ENCODE measurements around the gene HOXB2. TPM values are rescaled to one million over a fixed set of nuclear protein-coding genes. Genes with fewer than 3 reads are reported as not detected.

Gene HOXB2
- total RNA-seq = 1 to 10 TPM in 3 of 6 donors, under 1 TPM in 3; 0.39 to 5.1 (median 1.3) TPM
- polyA plus RNA-seq = 1 to 10 TPM; 2.2 to 4.6 TPM

GRCh38 chr17:48545022-48545375, at the start of gene HOXB2:
HOXB2 (minus strand) TSS chr17:48545109; CDS start chr17:48544911, 198 bp downstream.
- FAIRE-seq = no peak
- no peak for ATAC-seq
- WGBS, 2 donors = 48 to 55% methylated on average over 12 of the region's 12 CpGs
- no peak for DNase-seq
- Histone ChIP-seq H3K27ac (peak within 1 kb of the TSS in 2 of 4 donors; percentile 69 to 72), H3K4me1 (no peaks in the 10 kb centered on the region), H3K27me3 (peaks cover 0 to 37% (median 2%) of the 10 kb centered on the region in 4 donors), H3K36me3 (no peaks in the 10 kb centered on the region), H3K4me3 (peak within 1 kb of the TSS; percentile 23 to 54 (median 32)), H3K9me3 (no peaks in the 10 kb centered on the region)
- intact Hi-C loops (cut with DNase I) = no loop called here
- no peak for TF ChIP-seq CTCF (IDR thresholded peaks at IDR 0.05)

- WGBS, 2 donors = 7 to 9% methylated on average over 33 to 37 of the region's 37 CpGs
- H3K36me3 ChIP-seq = no peaks in the 10 kb centered on the region
- no peaks in the 10 kb centered on the region for H3K9me3 ChIP-seq
- intact Hi-C loops (cut with DNase I) = loop anchor here in 1 of 3 donors (10.0 kb wide), 1 partner anchor 239 kb away; no protein-coding TSS in a partner anchor
- H3K4me3 ChIP-seq = peak overlapping the region in 1 of 4 donors; percentile 7
- DNase-seq (peak in 4 of 6 donors; percentile 52 to 91 (median 72)), FAIRE-seq (no peak), ATAC-seq (peak; percentile 73 to 83 (median 80))
- H3K27me3 ChIP-seq = peaks cover 0 to 76% (median 9%) of the 10 kb centered on the region in 4 donors
- no peak overlapping the region for H3K27ac ChIP-seq
- peaks cover 0 to 5% (median 0%) of the 10 kb centered on the region in 3 donors for H3K4me1 ChIP-seq
- peak; percentile 49 to 77 (median 68) for TF ChIP-seq CTCF (IDR thresholded peaks at IDR 0.05)
These were observed 49.1 kb upstream of the HOXB2 start for GRCh38 chr17:48593840-48594537.

GRCh38 chr17:48593126-48593829, 48.4 kb upstream of the HOXB2 start, which contains the start of gene HOXB5:
HOXB5 (minus strand) TSS chr17:48593779; CDS start chr17:48593682, 97 bp downstream.
- WGBS, 2 donors = 5% methylated on average over 50 of the region's 50 CpGs
- FAIRE-seq = no peak
- intact Hi-C loops (cut with DNase I) = loop anchor here in 1 of 3 donors (10.0 kb wide), 1 partner anchor 238 kb away; no protein-coding TSS in a partner anchor

GRCh38 chr17:48592577-48592976, 47.7 kb upstream of the HOXB2 start:
- intact Hi-C loops (cut with DNase I) = loop anchor here in 1 of 3 donors (10.0 kb wide), 1 partner anchor 238 kb away; no protein-coding TSS in a partner anchor
- DNase-seq = no peak
- H3K27ac ChIP-seq = peak overlapping the region in 1 of 4 donors; percentile 23
- peak in 1 of 4 donors; percentile 29 for ATAC-seq
- peaks cover 0 to 5% (median 0%) of the 10 kb centered on the region in 3 donors for H3K4me1 ChIP-seq
- H3K36me3 ChIP-seq = no peaks in the 10 kb centered on the region
- peak overlapping the region in 1 of 4 donors; percentile 35 for H3K4me3 ChIP-seq
- no peak for FAIRE-seq
- 13% methylated on average over 13 to 14 of the region's 14 CpGs for WGBS, 2 donors
- no peaks in the 10 kb centered on the region for H3K9me3 ChIP-seq
- H3K27me3 ChIP-seq = peaks cover 0 to 63% (median 9%) of the 10 kb centered on the region in 4 donors
- no peak for TF ChIP-seq CTCF (IDR thresholded peaks at IDR 0.05)

More at GRCh38 chr17:48593126-48593829, 48.4 kb upstream of the HOXB2 start, which contains the start of gene HOXB5:
- ATAC-seq (peak in 2 of 4 donors; percentile 8 to 12), DNase-seq (no peak)
- peak within 1 kb of the TSS in 2 of 4 donors; percentile 30 to 44 for H3K27ac ChIP-seq
- peak within 1 kb of the TSS in 2 of 4 donors; percentile 7 to 35 for H3K4me3 ChIP-seq
- peaks cover 0 to 5% (median 0%) of the 10 kb centered on the region in 3 donors for H3K4me1 ChIP-seq
- no peaks in the 10 kb centered on the region for H3K36me3 ChIP-seq
- H3K27me3 ChIP-seq = peaks cover 0 to 69% (median 9%) of the 10 kb centered on the region in 4 donors
- no peaks in the 10 kb centered on the region for H3K9me3 ChIP-seq
- TF ChIP-seq CTCF (IDR thresholded peaks at IDR 0.05) = no peak
